Liver (tissue), 3 donors: ENCODE measurements around the gene AUP1.

Experiments
- ATF3 ChIP-seq: IDR thresholded peaks from 2 replicates; pipeline ENCODE4 v1.6.1; 2016; ENCODE audit warnings: antibody characterized with exemption
- CTCF ChIP-seq: fragments of 150-350 bp; IDR thresholded peaks from 2 replicates; pipeline ENCODE4 v1.5.1; 2017; ENCODE audit warnings: improper control_type of control experiment, low read depth, low read length; ENCODE audit not compliant: missing input control
- FOXA1 ChIP-seq: IDR thresholded peaks from 2 replicates; pipeline ENCODE4 v1.6.1; 2016; ENCODE audit warnings: antibody characterized with exemption
- GABPA ChIP-seq, 2 donors: IDR thresholded peaks in 1 of 2; conservative IDR thresholded peaks in 1 of 2; 2 replicates each; pipeline ENCODE4 v1.6.1; 2016; ENCODE audit warnings: antibody characterized with exemption in 2 of 2, mild to moderate bottlenecking in 1 of 2, moderate library complexity in 1 of 2
- JUND ChIP-seq, 2 donors: IDR thresholded peaks; 2 replicates each; pipeline ENCODE4 v1.6.1; 2016; ENCODE audit warnings: antibody characterized with exemption in 2 of 2
- RAD21 ChIP-seq, 2 donors: IDR thresholded peaks; 2 replicates each; pipeline ENCODE4 v1.6.1; 2016; ENCODE audit warnings: antibody characterized with exemption in 2 of 2, mild to moderate bottlenecking in 2 of 2
- RXRA ChIP-seq, 2 donors: IDR thresholded peaks; 2 replicates each; pipeline ENCODE4 v1.6.1; 2017 to 2018; ENCODE audit warnings: antibody characterized with exemption in 2 of 2, mild to moderate bottlenecking in 1 of 2
- YY1 ChIP-seq: IDR thresholded peaks from 2 replicates; pipeline ENCODE4 v1.6.1; 2016; ENCODE audit warnings: antibody characterized with exemption, mild to moderate bottlenecking
- TF ChIP-seq, protein P1 (sequence below): IDR thresholded peaks from 2 replicates; pipeline ENCODE4 v1.6.1; 2016; ENCODE audit warnings: antibody characterized with exemption
- TF ChIP-seq, protein P2 (sequence below): IDR thresholded peaks from 2 replicates; pipeline ENCODE4 v1.6.1; 2016; ENCODE audit warnings: antibody characterized with exemption, mild to moderate bottlenecking
- TF ChIP-seq, protein P3 (sequence below): IDR thresholded peaks from 2 replicates; pipeline ENCODE4 v1.6.1; 2016; ENCODE audit warnings: antibody characterized with exemption
- donor health status: healthy.
- donor health status: healthy.

DNA sequence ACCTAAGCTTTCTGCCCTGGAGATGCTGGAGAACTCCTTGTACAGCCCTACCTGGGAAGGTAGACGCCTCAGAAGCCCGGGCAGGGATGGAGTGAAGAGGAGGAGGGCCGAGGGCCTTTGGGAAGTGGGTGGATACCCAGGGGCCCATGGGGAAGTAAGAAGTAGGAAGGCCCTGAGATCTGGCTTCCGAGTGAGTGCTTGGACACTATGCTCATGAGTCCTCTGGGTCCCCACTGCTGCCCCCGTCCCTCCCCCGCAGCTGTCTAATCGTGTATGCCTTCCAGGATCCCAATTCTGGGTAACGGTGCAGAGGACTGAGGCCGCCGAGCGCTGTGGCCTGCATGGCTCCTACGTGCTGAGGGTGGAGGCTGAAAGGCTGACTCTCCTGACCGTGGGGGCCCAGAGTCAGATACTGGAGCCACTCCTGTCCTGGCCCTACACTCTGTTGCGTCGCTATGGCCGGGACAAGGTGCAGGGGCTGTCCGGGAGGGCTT is 26.2 kb upstream of the AUP1 start:
- no peak for TF ChIP-seq CTCF
- TF ChIP-seq, protein P1, sequence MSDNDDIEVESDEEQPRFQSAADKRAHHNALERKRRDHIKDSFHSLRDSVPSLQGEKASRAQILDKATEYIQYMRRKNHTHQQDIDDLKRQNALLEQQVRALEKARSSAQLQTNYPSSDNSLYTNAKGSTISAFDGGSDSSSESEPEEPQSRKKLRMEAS = no peak
- TF ChIP-seq JUND (IDR thresholded peaks at IDR 0.05) = no peak
- no peak for TF ChIP-seq FOXA1
- TF ChIP-seq ATF3 = no peak
- no peak for TF ChIP-seq RXRA (IDR thresholded peaks at IDR 0.05)
- TF ChIP-seq GABPA (IDR thresholded peaks at IDR 0.05 in 1 of 2, conservative IDR thresholded peaks at IDR 0.05 in 1 of 2) = no peak
- TF ChIP-seq, protein P2, sequence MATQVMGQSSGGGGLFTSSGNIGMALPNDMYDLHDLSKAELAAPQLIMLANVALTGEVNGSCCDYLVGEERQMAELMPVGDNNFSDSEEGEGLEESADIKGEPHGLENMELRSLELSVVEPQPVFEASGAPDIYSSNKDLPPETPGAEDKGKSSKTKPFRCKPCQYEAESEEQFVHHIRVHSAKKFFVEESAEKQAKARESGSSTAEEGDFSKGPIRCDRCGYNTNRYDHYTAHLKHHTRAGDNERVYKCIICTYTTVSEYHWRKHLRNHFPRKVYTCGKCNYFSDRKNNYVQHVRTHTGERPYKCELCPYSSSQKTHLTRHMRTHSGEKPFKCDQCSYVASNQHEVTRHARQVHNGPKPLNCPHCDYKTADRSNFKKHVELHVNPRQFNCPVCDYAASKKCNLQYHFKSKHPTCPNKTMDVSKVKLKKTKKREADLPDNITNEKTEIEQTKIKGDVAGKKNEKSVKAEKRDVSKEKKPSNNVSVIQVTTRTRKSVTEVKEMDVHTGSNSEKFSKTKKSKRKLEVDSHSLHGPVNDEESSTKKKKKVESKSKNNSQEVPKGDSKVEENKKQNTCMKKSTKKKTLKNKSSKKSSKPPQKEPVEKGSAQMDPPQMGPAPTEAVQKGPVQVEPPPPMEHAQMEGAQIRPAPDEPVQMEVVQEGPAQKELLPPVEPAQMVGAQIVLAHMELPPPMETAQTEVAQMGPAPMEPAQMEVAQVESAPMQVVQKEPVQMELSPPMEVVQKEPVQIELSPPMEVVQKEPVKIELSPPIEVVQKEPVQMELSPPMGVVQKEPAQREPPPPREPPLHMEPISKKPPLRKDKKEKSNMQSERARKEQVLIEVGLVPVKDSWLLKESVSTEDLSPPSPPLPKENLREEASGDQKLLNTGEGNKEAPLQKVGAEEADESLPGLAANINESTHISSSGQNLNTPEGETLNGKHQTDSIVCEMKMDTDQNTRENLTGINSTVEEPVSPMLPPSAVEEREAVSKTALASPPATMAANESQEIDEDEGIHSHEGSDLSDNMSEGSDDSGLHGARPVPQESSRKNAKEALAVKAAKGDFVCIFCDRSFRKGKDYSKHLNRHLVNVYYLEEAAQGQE = no peak
- TF ChIP-seq, protein P3, sequence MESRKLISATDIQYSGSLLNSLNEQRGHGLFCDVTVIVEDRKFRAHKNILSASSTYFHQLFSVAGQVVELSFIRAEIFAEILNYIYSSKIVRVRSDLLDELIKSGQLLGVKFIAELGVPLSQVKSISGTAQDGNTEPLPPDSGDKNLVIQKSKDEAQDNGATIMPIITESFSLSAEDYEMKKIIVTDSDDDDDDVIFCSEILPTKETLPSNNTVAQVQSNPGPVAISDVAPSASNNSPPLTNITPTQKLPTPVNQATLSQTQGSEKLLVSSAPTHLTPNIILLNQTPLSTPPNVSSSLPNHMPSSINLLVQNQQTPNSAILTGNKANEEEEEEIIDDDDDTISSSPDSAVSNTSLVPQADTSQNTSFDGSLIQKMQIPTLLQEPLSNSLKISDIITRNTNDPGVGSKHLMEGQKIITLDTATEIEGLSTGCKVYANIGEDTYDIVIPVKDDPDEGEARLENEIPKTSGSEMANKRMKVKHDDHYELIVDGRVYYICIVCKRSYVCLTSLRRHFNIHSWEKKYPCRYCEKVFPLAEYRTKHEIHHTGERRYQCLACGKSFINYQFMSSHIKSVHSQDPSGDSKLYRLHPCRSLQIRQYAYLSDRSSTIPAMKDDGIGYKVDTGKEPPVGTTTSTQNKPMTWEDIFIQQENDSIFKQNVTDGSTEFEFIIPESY = no peak
- no peak for TF ChIP-seq RAD21 (IDR thresholded peaks at IDR 0.05)
- no peak for TF ChIP-seq YY1
